ENCODE results near the gene PPIE.

The PPIE gene

DNA sequence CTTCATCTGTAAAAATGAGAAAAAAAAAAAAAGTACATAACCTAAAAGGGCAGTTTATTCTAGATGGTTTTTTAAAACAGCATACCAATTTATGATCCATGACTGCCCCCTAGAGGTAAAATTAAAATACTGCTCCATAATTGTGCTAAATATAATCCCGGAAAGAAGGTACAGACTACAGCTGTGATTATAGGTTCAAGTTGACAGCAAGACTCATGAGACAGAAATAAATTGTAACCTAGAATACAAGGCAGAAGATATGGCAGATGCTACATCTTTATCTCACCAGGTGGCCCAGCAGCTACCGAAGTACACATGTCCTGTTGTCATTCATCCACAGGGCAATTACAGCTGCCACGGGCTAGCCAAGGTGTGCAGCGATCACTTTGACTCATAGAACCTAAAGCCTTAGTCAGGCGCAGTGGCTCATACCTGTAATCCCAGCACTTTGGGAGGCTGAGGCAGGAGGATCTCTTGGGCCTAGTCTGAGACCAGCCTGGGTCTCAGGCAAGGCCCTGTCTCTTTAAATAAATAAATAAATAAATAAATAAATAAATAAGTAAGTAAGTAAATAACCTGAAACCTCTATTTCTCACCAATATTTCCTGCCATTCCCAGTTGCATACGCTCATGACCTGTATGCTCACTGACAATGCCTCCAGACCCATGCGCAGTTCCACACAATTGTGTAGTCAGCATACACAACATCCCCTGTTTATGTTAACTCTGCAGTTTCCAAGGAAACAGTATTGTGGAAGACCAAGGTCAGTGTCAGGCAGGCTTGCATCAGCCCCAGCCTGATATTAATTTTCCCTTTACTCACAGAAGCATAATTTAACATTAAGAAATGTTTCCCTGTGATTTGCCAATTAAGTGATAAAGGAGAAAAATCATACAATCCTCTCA lies 18.3 kb upstream of the PPIE start:
- peak in 1 of 58 donors; percentile 10 for DNase-seq

DNA sequence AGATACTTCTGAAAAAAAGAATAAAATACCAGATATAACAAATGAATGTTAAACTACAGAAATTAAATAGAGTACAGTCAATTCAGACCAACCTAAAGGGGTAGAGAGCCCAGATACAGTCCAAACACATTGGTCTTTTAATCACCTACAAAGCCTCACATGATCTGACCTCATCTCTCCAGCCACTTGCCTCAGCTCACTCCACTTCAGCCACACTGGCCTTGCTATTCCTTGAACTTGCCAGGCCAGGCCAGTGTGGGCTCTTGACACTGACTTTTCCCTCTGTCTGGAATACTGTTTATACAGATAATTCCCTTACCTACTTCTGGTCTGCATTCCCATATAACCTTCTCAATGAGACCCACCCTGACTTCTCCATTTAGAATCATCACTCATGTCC lies 17.0 kb upstream of the PPIE start:
- DNase-seq: no peak

GRCh38 chr1:39722495-39722894 lies 16.2 kb upstream of the PPIE start:
- DNase-seq: no peak

DNA sequence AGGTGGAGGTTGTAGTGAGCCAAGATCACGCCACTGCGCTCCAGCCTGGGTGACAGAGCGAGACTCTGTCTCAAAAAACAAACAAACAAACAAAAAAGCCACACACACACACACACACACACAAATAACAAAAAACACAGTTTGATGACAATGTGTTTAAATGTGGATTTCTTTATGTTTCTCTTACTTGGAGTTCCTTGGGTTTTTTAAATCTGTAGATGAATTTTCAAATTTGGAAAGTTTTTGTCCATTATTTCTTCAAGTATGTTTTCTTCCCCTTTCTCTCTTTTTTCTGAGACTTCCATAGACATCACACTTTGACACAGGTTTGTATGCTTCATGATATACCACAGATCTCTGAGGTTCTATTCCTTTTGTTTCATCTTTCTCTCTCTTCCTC lies 12.1 kb upstream of the PPIE start:
- DNase-seq: no peak

GRCh38 chr1:39727221-39727931 lies 11.3 kb upstream of the PPIE start:
- no peak for DNase-seq

DNA sequence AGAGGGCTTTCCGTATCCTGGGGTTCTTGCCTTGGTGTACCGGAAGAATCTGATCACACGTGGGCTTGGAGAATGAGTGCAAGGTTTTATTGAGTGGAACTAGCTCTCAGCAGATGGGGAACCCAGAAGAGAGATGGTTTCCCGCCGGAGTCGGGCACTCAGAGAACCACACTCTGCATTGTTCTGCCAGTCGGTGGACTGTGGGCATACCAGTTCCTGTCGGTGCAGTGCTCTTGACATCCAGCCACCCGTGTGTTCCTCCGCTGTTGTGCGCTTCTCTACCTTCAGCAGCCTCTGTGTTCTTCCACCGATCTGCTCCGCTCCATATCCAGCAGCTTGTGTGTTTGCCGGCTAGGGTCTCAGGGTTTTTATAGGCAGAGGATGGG lies 10.8 kb upstream of the PPIE start:
- DNase-seq: no peak

DNA sequence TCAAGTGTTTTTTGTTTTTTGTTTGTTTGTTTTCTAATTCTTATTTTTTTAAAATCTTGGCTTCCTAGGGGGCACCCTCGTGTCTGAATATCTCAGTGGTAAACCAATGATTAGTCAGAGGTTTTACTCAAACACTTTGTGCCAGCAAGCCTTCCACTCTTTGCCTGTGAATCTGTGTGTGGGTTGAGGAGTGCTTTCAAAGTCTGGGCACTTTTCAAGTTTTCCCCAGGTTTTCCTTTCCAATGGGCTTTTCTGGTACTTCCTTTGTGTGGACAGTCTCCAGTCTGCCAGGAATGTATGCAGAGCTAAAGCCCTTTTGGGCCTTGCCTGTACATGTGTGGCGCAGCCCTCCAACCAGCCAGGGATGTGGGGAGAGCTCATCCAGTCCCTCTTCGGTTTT lies 9.7 kb upstream of the PPIE start:
- peak in 10 of 58 donors; percentile 5 to 34 (median 8) for DNase-seq

- no peak for DNase-seq
Measured at GRCh38 chr1:39729842-39730241, 8.8 kb upstream of the PPIE start.

GRCh38 chr1:39732730-39733129 lies 6.0 kb upstream of the PPIE start:
- DNase-seq: no peak

DNA sequence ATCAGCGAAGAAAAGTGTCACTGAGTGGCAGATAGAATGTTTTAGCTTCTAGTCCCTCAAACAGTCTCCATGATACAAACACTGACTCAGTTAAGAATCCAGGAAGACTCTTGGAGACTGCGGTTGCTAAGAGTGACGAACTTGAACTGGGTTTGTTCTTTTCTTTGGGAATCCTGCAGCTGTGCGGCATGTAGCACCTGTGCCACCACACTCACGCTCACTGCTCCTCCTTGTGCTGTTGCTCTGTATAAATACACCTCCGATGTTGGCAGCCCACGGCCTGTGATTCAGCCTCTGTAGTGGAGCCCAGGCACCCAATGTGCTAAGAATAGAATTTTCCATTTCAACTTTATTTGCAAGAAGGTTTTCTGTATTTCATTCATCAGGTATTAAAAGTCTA lies 5.5 kb upstream of the PPIE start:
- peak in 28 of 58 donors; percentile 5 to 73 (median 33) for DNase-seq

DNA sequence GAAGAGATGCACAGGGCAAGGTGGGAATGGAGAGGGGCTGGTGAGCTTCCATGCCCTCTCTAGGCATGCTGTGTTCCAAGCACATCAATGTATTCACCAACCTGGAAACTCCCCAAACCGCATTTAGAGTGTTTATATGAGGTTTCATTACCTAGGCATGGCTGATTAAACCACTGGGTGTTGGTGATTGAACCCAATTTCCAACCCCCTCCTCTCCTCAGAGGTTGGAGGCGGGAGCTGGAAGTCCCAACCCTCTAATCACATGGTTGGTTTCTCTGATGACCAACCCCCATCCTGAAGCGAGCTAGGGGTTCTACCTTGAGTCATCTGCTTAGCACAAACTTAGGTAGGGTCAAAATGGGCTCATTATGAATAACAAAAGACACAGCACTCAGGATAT lies 3.0 kb upstream of the PPIE start:
- DNase-seq: no peak

DNA sequence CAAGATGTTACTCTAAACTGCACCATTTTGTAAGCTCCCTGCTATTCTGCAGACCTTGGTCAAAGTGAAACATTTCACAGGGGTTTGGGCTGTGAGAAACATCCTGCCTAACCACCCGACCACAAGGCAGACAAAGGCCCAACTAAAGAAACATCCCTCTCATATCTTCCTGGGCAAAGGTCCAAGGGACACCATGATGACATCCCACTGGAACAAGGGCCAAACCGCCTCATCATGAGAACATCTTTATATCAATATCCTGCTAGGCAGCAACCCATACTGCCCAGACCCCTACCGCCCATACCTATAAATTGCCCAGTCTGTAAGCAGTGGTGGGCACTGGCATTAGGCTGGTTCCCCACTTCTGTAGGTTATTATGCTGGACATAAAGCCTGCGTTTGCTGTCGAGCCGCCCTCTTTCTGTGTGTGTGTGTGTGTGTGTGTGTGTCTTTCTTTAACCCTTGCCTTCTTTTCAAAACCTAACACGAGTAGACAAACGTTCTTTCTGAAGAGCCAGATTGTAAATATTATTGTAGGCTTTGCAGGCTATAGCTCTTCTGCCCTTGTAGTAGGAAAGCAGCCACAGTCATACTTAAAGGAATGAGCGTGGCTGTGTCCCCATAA lies 1.0 kb upstream of the PPIE start:
- no peak for DNase-seq

GRCh38 chr1:39745016-39745670 lies 6.5 kb downstream of the PPIE start:
- DNase-seq: no peak

- no peak for DNase-seq
Measured at GRCh38 chr1:39751595-39751994, 12.9 kb downstream of the PPIE start.

GRCh38 chr1:39752703-39753102 lies 14.0 kb downstream of the PPIE start:
- DNase-seq: no peak

DNA sequence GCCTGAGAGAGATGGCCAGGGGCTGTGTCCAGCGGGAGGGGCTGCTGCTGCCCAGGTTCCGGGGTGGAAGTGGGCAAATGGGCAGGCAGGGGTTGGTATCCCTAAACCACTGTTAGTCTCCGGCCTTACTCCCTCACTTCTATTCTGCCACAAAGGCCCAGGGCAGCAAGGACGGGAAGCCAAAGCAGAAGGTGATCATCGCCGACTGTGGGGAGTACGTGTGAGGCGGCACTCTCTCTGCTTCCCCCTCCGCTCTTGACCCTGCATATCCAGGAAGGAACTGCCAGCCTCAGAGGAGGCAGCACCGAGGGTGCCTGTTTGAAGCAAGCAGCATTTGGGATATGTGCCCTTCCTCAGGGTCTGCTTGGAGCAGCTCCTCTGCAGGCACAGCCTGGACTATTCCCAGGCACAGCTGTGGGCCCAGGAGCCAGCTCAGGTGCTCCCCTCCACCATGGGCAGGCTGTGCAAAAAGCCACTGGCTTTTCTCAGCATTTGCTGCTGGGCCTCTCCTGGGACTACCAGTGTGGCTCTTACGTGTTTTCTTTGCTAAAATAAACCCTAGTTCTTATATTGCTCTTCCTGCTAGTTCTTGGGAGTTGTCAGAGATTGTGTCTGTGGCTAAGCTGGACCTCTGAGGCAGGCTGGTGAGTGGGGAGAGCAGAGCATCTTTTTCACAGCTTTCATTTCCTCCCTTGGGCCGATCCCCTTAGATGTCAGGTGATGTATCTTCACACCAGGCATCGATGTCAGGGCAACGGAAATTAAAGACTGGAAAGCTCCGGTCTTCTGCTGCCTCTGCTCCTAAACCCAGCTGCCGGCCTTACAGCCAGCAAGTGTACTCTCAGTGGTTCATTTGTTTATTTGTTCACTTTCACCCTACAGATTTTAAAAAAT lies 14.7 kb downstream of the PPIE start:
- no peak for DNase-seq

- DNase-seq: peak in 8 of 58 donors; percentile 7 to 51 (median 30)
Measured at GRCh38 chr1:39754026-39754570, 15.4 kb downstream of the PPIE start.

GRCh38 chr1:39754906-39755504 lies 16.3 kb downstream of the PPIE start:
- DNase-seq: peak in 6 of 58 donors; percentile 3 to 50 (median 18)

DNA sequence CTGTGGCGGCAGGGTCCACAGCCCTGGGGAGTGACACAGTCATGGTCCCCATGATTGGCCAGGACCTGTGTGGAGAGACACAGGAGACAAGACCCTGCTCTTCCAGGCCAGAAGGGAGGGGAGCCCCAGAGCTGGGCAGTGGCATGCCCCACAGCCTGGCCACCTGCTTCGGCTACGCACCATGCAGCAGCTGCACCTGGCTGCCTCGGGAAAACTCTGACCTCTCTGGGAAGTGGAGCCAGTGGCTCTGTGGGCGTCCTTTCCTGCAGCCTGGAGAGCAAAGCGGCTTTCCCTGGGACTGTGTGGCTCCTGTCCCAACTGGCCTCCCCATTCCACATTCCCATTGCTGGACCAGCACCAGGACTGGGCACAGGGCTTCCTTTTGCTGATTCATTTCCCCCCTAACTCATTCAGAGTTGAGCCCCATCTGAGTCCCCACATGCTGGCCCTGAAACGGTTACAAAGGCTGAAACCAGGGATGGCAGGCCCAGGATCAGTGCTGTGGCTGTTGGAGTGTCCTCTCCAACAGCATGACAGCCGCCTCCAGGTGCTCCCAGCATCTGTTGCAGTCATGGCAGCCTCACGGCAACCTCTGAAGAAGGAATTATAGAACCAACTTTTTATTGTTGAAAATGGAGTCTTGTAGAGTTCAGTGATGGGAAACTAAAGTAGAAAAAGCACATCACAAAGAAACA lies 17.4 kb downstream of the PPIE start:
- no peak for DNase-seq
